DOHH2 (cell line): Measurements from ENCODE around the gene BPHL.

ENCODE experiments used
- H3F3A ChIP-seq: fragments of 200-600 bp; sonication (generic), shearing (Covaris generic); 2 replicates; pipeline ENCODE4 v1.6.0; 2016; ENCODE audit warnings: antibody characterized with exemption, mild to moderate bottlenecking; ENCODE audit not compliant: control insufficient read depth, insufficient read depth
- H3K27ac ChIP-seq: fragments of 200-600 bp; sonication (generic); 2 replicates; pipeline ENCODE4 v1.5.1; 2014; ENCODE audit warnings: low read depth, mild to moderate bottlenecking, low read length, moderate library complexity
- H3K27me3 ChIP-seq: fragments of 200-600 bp; sonication (generic); 2 replicates; pipeline ENCODE4 v1.6.1; 2014; ENCODE audit warnings: mild to moderate bottlenecking, low read length, mixed read lengths; ENCODE audit not compliant: control insufficient read depth
- H3K36me3 ChIP-seq: fragments of 200-600 bp; sonication (generic); 2 replicates; pipeline ENCODE4 v1.6.1; 2014; ENCODE audit warnings: mild to moderate bottlenecking, low read length, moderate library complexity, mixed read lengths; ENCODE audit not compliant: control insufficient read depth
- H3K4me1 ChIP-seq: fragments of 200-600 bp; sonication (generic); 2 replicates; pipeline ENCODE4 v1.6.1; 2014; ENCODE audit warnings: mild to moderate bottlenecking, low read length, mixed read lengths; ENCODE audit not compliant: control insufficient read depth
- H3K4me2 ChIP-seq: fragments of 200-600 bp; sonication (generic); 2 replicates; pipeline ENCODE4 v1.6.0; 2014; ENCODE audit warnings: mild to moderate bottlenecking, low read length, moderate library complexity
- H3K4me3 ChIP-seq: fragments of 200-600 bp; sonication (generic); 2 replicates; pipeline ENCODE4 v1.5.1; 2014; ENCODE audit warnings: mild to moderate bottlenecking, low read length, mixed read lengths
- H3K79me2 ChIP-seq: fragments of 200-600 bp; sonication (generic); 2 replicates; pipeline ENCODE4 v1.6.1; 2014; ENCODE audit warnings: mild to moderate bottlenecking, low read length, mixed read lengths; ENCODE audit not compliant: control insufficient read depth
- H3K9me2 ChIP-seq: fragments of 200-600 bp; sonication (generic); replicated peaks from 2 replicates; pipeline ENCODE4 v1.6.1; 2014; ENCODE audit warnings: mild to moderate bottlenecking, low read length, mixed read lengths; ENCODE audit not compliant: control insufficient read depth
- H3K9me3 ChIP-seq: fragments of 200-600 bp; sonication (generic); 2 replicates; pipeline ENCODE4 v1.6.1; 2014; ENCODE audit warnings: antibody characterized with exemption, low read length, mixed read lengths; ENCODE audit not compliant: control insufficient read depth, insufficient read depth
- H4K20me1 ChIP-seq: fragments of 200-600 bp; sonication (generic); 2 replicates; pipeline ENCODE4 v1.6.0; 2014; ENCODE audit warnings: low read depth, mild to moderate bottlenecking, antibody characterized with exemption, low read length, moderate library complexity; ENCODE audit not compliant: control insufficient read depth, insufficient read depth
- EZH2phosphoT487 ChIP-seq: fragments of 200-600 bp; sonication (generic); IDR thresholded peaks from 2 replicates; pipeline ENCODE4 v1.6.1; 2017; ENCODE audit warnings: borderline replicate concordance, mild to moderate bottlenecking, antibody characterized with exemption, low read length, moderate library complexity, mixed read lengths
- TF ChIP-seq, protein P1 (sequence below): fragments of 200-600 bp; sonication (generic); IDR thresholded peaks from one replicate; pipeline ENCODE4 v1.5.1; 2014; ENCODE audit warnings: antibody characterized with exemption, mild to moderate bottlenecking, low read depth, low read length; ENCODE audit not compliant: poor library complexity, severe bottlenecking

Gene BPHL

DNA sequence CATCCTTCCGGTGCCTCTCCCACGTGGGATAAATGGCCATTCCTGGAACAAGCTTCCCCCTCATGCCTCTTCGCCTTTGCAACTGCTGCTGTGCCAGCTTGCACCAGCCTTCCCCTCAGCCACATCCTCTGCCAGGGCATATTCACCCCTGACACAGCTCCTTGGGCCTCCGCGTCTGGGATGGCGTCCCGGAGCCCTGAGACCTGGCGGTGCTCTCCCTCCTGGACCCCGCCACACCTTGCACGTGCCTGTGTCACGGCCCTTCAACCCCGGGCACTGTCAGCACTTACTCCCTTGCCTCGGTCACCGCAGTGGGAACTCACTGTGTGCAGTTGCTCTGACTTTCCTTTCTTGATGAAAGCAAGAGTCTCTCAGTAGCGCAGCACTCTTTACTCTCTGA is 13.2 kb downstream of the BPHL start:
- Histone ChIP-seq H3K9me2 (no peaks in the 10 kb centered on the region), H3K36me3 (peaks cover 31% of the 10 kb centered on the region), H3K27ac (no peak overlapping the region), H3K4me1 (peaks cover 17% of the 10 kb centered on the region), H3K4me3 (no peak overlapping the region), H3K79me2 (no peaks in the 10 kb centered on the region), H3K9me3 (no peaks in the 10 kb centered on the region), H4K20me1 (no peaks in the 10 kb centered on the region), H3K4me2 (no peak overlapping the region), H3F3A (0 out of 2 replicates have a peak, but pooled peaks cover 2% of the 10 kb centered on the region), H3K27me3 (no peaks in the 10 kb centered on the region)
- TF ChIP-seq EZH2phosphoT487 = no peak
- TF ChIP-seq, protein P1, sequence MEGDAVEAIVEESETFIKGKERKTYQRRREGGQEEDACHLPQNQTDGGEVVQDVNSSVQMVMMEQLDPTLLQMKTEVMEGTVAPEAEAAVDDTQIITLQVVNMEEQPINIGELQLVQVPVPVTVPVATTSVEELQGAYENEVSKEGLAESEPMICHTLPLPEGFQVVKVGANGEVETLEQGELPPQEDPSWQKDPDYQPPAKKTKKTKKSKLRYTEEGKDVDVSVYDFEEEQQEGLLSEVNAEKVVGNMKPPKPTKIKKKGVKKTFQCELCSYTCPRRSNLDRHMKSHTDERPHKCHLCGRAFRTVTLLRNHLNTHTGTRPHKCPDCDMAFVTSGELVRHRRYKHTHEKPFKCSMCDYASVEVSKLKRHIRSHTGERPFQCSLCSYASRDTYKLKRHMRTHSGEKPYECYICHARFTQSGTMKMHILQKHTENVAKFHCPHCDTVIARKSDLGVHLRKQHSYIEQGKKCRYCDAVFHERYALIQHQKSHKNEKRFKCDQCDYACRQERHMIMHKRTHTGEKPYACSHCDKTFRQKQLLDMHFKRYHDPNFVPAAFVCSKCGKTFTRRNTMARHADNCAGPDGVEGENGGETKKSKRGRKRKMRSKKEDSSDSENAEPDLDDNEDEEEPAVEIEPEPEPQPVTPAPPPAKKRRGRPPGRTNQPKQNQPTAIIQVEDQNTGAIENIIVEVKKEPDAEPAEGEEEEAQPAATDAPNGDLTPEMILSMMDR = no peak

DNA sequence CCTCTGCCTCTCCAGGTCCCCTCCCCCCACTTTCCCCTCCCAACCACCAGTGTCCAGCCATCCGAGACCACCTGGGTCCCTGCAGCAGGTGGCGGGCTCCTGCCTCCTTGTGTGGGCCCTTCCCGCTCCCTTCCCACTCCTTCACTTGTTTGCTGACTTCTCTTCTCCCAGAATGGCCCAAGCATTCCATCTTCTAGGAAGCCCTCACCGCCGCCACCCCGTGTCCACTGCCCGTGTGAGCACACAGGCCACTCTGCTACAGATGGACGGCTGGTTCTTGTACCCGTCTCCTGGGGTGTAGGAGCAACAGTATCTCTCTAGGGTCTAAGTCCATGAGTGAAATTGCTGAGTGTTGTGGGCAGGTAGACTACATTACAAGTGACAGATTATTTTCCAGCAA is 15.0 kb downstream of the BPHL start:
- no peaks in the 10 kb centered on the region for H3K9me3 ChIP-seq
- no peaks in the 10 kb centered on the region for H4K20me1 ChIP-seq
- no peak overlapping the region for H3K27ac ChIP-seq
- H3K4me2 ChIP-seq = no peak overlapping the region
- no peak overlapping the region for H3K4me3 ChIP-seq
- peaks cover 2% of the 10 kb centered on the region; the same call in 1 of the 2 replicates for H3F3A ChIP-seq
- no peaks in the 10 kb centered on the region for H3K79me2 ChIP-seq
- no peak for TF ChIP-seq EZH2phosphoT487
- TF ChIP-seq, protein P1 = no peak
- H3K9me2 ChIP-seq = no peaks in the 10 kb centered on the region
- no peaks in the 10 kb centered on the region for H3K27me3 ChIP-seq
- peaks cover 45% of the 10 kb centered on the region for H3K36me3 ChIP-seq
- peaks cover 6% of the 10 kb centered on the region for H3K4me1 ChIP-seq

DNA sequence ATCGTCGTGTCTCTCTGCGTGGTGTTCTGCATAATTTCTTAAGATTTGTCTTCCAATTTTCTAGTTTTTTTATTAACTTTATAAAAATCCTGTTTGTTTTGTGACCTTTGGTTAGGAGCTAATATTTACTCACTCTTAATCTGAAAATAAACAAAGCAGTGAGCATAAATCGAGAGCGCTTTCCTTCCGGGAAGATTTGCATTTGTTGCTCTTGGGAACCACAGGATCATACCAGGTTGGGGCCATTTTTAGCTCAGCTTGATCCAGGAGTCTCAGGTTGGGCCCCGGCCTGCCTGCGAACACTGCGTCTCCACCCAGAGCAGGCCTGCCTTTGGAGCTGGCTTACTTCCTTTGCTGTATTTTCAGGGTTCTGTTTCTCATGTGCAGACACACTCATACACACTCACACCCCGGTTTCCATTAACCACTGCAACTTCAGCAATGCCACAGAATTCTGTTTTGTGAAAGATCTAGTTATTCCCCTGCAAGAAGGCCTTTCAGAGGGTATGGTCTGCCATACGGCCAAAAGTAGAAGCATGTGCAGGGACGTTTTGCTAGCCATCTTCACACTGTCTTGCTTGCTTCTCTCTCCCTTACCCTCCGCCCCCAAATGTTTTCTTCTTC is 17.3 kb downstream of the BPHL start:
- H3K36me3 ChIP-seq = peaks cover 46% of the 10 kb centered on the region
- H3K9me2 ChIP-seq = no peaks in the 10 kb centered on the region
- H4K20me1 ChIP-seq = no peaks in the 10 kb centered on the region
- peaks cover 8% of the 10 kb centered on the region for H3F3A ChIP-seq
- no peaks in the 10 kb centered on the region for H3K9me3 ChIP-seq
- no peaks in the 10 kb centered on the region for H3K79me2 ChIP-seq
- no peaks in the 10 kb centered on the region for H3K27me3 ChIP-seq
- TF ChIP-seq EZH2phosphoT487 = no peak
- TF ChIP-seq, protein P1 = no peak
- H3K27ac ChIP-seq = no peak overlapping the region
- peaks cover 20% of the 10 kb centered on the region for H3K4me1 ChIP-seq
- no peak overlapping the region for H3K4me2 ChIP-seq
- no peak overlapping the region for H3K4me3 ChIP-seq
